ENCODE measurements around the gene LSM10.
A peak's percentile ranks its signal among the peaks of the same experiment; 100 is the strongest.

The LSM10 gene

GRCh38 chr1:36397378-36398230 is at the start of gene LSM10:
Gene LSM10 (minus strand): TSS chr1:36397908. CDS start chr1:36394129, 3,779 bp downstream.
- peak; percentile 95 for DNase-seq

GRCh38 chr1:36447450-36447849 is 49.7 kb upstream of the LSM10 start:
- DNase-seq, result no peak

- DNase-seq, result no peak
These were observed 49.0 kb upstream of the LSM10 start for GRCh38 chr1:36446746-36447145.

GRCh38 chr1:36446271-36446670 is 48.6 kb upstream of the LSM10 start:
- DNase-seq, result no peak

GRCh38 chr1:36443297-36443696 is 45.6 kb upstream of the LSM10 start:
- no peak for DNase-seq

GRCh38 chr1:36442337-36442736 is 44.6 kb upstream of the LSM10 start:
- DNase-seq, result no peak

- DNase-seq, result no peak
These were observed 42.9 kb upstream of the LSM10 start for GRCh38 chr1:36440646-36441045.

- DNase-seq, result no peak
These were observed 42.3 kb upstream of the LSM10 start for GRCh38 chr1:36440044-36440443.

- DNase-seq, result no peak
These were observed 41.0 kb upstream of the LSM10 start for GRCh38 chr1:36438715-36439114.

GRCh38 chr1:36436821-36437220 is 39.1 kb upstream of the LSM10 start:
- DNase-seq, result no peak

- no peak for DNase-seq
These were observed 35.4 kb upstream of the LSM10 start for GRCh38 chr1:36433102-36433501.

GRCh38 chr1:36432616-36433015 is 34.9 kb upstream of the LSM10 start:
- DNase-seq, result no peak

- no peak for DNase-seq
These were observed 28.1 kb upstream of the LSM10 start for GRCh38 chr1:36425791-36426190.

GRCh38 chr1:36421649-36422048 is 23.9 kb upstream of the LSM10 start:
- DNase-seq, result no peak

GRCh38 chr1:36420836-36421317 is 23.2 kb upstream of the LSM10 start:
- DNase-seq, result peak; percentile 89

GRCh38 chr1:36420409-36420808 is 22.7 kb upstream of the LSM10 start:
- DNase-seq, result no peak

- DNase-seq, result no peak
These were observed 21.9 kb upstream of the LSM10 start for GRCh38 chr1:36419569-36419968.

GRCh38 chr1:36419140-36419539 is 21.4 kb upstream of the LSM10 start:
- DNase-seq, result no peak

- no peak for DNase-seq
These were observed 20.2 kb upstream of the LSM10 start for GRCh38 chr1:36417931-36418330.

GRCh38 chr1:36415661-36416326 is 18.1 kb upstream of the LSM10 start:
- DNase-seq, result no peak

GRCh38 chr1:36414384-36414783 is 16.7 kb upstream of the LSM10 start:
- DNase-seq, result no peak

- no peak for DNase-seq
These were observed 14.3 kb upstream of the LSM10 start for GRCh38 chr1:36411674-36412648.

GRCh38 chr1:36408479-36408878 is 10.8 kb upstream of the LSM10 start:
- DNase-seq, result no peak

Measured in left hindlimb (tissue), 1 donor.